ENCODE results near the gene STK32A.

DNA sequence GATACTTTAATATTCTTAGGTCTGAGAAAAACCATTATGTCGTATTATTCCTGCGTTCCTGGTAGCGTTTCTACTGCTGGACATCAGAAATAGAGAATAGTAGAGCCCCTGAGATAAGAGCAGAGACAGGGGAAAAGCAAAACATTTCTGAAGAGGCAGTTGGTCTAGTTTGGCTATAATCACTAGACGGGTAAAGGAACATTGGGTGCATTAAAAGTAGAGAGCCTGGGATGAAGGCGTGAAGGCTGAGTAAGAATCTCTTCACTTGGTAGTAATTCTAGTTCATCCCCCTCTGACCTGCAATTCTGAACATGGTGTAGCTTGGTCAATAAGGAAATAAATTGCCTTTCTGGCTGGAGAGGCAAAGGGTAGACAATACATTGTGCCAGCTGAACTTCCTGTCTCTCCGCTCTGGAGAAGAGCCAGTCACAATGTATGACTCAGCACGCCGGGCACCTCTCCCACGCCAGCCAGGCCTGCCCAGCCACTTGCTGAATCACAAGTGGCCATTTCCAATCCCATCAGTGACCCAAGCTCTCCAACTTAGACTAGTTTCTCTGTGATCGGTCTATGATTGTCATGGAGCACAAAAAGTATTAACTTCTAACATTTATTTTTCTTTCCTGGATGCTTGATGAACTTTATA, 75.4 kb downstream of the STK32A start:
- TF ChIP-seq, protein P1, sequence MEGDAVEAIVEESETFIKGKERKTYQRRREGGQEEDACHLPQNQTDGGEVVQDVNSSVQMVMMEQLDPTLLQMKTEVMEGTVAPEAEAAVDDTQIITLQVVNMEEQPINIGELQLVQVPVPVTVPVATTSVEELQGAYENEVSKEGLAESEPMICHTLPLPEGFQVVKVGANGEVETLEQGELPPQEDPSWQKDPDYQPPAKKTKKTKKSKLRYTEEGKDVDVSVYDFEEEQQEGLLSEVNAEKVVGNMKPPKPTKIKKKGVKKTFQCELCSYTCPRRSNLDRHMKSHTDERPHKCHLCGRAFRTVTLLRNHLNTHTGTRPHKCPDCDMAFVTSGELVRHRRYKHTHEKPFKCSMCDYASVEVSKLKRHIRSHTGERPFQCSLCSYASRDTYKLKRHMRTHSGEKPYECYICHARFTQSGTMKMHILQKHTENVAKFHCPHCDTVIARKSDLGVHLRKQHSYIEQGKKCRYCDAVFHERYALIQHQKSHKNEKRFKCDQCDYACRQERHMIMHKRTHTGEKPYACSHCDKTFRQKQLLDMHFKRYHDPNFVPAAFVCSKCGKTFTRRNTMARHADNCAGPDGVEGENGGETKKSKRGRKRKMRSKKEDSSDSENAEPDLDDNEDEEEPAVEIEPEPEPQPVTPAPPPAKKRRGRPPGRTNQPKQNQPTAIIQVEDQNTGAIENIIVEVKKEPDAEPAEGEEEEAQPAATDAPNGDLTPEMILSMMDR (IDR thresholded peaks at IDR 0.05) = no peak
- no peak for TF ChIP-seq POLR2A (IDR thresholded peaks at IDR 0.05)
- peak in 1 of 2 donors; percentile 19 for TF ChIP-seq EP300 (IDR thresholded peaks at IDR 0.05)

Data from tibial nerve (tissue), 4 donors.